ENCODE measurements around the gene FCER2.

GRCh38 chr19:7743425-7743841, 41.5 kb upstream of the FCER2 start:
- no peak for TF ChIP-seq ZNF121 (CRISPR knock-in tag; IDR thresholded peaks at IDR 0.05)
- TF ChIP-seq CTCF (IDR thresholded peaks at IDR 0.05) = no peak
- no peak for TF ChIP-seq ESRRA (CRISPR knock-in tag; IDR thresholded peaks at IDR 0.05; ENCODE audit: borderline replicate concordance)
- TF ChIP-seq EMX1 (CRISPR knock-in tag; IDR thresholded peaks at IDR 0.05) = no peak
- TF ChIP-seq ARID4B (CRISPR knock-in tag; IDR thresholded peaks at IDR 0.05; ENCODE audit: borderline replicate concordance) = no peak
- TF ChIP-seq AR (CRISPR knock-in tag; IDR thresholded peaks at IDR 0.05) = no peak
- no peak for TF ChIP-seq NFE2L1 (CRISPR knock-in tag; IDR thresholded peaks at IDR 0.05)
- no peak for TF ChIP-seq USF2 (CRISPR knock-in tag; IDR thresholded peaks at IDR 0.05)
- no peak for TF ChIP-seq NR3C1 (CRISPR knock-in tag; conservative IDR thresholded peaks at IDR 0.05; ENCODE audit: low read depth)
- TF ChIP-seq E2F4 (CRISPR knock-in tag; IDR thresholded peaks at IDR 0.05; ENCODE audit: borderline replicate concordance, low read depth) = no peak

Data from WTC11 (cell line).